ENCODE measurements around the gene SLC25A29.
"Not testable (repeated sequence)": the region's sequence is repeated elsewhere in the genome, so short reads cannot be mapped to it uniquely, and the experiment has no call there.

The SLC25A29 gene, protein sequence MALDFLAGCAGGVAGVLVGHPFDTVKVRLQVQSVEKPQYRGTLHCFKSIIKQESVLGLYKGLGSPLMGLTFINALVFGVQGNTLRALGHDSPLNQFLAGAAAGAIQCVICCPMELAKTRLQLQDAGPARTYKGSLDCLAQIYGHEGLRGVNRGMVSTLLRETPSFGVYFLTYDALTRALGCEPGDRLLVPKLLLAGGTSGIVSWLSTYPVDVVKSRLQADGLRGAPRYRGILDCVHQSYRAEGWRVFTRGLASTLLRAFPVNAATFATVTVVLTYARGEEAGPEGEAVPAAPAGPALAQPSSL

DNA sequence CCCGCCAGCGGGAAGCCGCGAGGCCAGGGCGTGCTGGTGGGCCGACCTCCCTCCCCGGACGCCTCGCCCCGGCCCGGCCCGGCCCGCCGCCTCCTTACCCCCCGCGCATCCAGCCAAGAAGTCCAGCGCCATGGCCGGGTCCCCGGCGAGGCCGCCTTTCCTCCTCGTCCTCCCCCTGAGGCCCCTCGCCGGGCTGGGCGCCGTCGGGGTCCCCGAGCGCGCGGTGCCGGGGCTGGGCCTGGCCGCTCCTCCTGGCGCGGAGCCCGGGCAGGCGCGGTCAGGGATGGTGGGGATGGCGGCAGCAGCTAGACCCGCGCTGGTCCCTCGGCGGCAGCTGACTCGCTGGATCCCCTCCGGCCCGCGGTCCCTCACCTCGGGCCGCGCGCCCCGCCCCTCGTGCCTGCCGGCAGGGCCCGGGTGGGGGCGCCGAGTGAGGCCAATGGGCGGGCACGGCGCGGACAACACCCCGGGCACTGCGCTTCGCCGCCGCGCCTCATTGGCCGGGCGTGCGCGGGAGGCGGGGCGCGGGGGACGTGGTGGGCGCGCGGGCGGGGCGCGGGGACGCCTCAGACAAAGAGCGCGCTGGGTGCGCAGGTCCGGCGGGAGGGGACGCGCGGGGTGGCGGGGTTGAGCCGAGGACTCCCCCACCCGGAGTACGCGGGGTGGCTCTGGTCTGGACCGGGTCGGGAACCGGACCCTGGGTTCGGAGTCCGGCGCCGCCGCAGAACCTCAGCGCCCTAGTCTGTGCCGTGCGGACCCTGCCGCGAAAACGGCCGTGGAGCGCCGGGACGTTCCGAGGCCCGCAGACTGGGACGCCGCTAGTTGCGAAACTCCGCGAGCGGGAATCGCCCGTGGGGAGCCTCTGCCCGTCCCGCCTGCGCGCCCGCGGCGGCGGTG lies at the start of gene SLC25A29:
Gene SLC25A29 (minus strand): TSS at position 344 of the 897 bp plus-strand sequence. CDS start 212 bp downstream, at position 132.
- peak; percentile 46 for DNase-seq (ENCODE audit: low spot score)
- FAIRE-seq, result no peak

DNA sequence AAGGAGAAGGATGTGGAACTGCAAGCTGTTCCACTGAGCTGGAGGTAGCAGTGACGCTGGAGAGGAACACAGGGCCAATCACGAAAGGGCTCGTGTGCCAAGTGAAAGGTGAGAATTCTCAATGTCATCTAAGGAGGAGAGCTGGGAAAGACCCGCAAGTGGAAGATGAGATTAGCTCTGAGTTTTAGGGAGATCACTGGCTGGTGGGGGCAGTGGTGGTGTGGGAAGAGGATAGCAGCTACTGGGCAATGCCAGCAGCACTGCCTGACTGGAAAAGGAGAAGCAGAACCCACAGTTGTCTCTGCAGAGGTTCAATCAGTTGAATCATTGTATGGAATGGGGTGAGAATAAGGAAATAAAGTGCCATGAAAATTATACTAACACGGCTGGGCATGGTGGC lies 44.7 kb upstream of the SLC25A29 start:
- DNase-seq (ENCODE audit: low spot score) (no peak), FAIRE-seq (no peak)

DNA sequence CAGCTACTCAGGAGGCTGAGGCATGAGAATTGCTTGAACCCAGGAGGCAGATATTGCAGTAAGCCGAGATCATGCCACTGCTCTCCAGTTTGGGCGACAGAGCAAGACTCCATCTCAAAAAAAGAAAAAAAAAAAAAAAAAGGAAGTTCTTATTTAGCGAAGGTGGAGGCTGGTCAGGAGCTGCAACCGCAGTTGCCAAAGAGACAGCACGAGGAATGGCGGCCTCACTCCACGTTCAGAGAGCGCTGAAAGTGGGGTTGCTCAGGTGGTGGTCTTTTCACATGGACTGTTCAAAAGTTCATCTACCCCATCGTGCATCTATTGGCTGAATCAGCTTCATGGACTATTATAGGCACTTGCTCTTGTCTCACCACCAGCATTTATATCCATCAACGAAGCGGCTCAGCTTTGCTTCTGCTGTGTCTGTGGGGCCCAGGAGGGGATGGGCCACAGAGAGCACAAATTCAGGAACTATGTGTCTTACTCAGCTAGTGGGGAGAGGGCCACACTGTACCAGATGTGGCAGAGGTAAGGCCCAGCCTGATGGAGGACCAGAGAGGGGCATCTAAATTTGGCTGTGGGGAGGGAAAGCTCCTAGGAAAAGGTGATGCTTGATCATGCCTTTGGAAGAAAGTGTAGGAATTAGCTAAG lies 44.2 kb upstream of the SLC25A29 start:
- FAIRE-seq, result no peak

DNA sequence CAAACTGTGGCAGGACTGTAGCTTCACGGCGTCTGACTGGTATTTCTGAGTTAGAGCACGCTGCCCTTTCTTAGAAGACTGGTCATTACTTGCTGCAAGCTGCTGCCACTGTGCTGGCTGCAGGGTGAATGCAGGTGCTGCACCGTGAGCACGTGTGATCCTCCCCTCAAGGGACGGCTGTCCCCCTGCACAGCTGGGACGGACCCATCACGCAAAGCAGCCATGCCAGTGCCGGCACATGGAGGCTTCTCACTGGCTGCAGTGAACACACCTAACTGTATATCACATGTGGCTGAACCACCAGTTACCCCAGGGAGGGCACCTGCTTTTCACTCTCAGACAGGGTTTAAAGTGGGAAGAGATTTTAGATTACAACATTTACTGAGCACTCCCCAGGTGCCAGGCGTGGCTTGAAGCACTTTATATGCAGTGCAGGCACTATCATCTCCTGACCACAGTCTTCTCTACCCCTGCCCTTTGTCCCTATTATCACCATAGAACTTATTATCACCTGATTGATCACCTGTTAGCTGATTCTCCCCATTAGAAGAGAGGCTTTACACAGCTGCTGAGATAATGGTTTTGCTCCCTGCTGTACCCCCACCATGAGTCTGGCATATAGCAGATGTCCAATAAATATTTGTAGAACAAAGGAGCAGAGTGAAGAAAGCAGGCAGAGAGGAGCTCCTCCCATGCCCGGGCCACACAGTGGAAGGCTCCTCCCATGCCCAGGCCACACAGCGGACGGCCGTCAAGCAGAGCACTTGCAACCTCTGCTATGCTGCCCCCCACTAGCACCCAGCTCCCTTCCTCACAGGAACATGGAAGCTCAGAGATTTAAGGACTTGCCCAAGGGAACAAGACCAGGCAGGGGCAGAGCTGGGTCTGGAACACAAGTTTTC lies 42.8 kb upstream of the SLC25A29 start:
- no peak for DNase-seq (ENCODE audit: low spot score)
- no peak for FAIRE-seq

More for the DNA sequence above, 44.2 kb upstream of the SLC25A29 start:
- DNase-seq (ENCODE audit: low spot score), result no peak

DNA sequence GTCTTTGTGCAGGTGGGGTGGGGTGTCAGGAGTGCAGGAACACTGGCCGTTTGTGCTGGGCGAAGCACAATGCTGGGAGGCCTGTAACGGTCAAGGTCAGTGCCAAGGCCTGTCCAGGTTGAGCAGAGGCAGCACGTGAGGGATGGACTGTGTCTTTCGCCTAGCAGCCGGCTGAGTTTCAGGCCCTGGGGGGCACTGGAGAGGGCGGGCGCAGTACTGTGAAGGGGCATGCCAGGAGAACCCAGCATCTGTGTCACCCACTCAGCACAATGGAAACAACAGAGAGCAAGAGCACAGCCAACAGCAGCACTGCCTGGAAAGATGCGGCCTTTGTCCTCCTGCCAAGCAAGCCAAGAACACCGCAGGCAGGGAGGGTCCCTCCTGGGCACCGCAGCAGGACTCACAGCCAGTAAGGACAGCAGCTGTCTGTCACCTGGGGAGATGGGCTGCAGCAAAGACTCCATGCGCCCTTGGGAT lies 42.0 kb upstream of the SLC25A29 start:
- no peak for DNase-seq (ENCODE audit: low spot score)
- FAIRE-seq, result no peak

DNA sequence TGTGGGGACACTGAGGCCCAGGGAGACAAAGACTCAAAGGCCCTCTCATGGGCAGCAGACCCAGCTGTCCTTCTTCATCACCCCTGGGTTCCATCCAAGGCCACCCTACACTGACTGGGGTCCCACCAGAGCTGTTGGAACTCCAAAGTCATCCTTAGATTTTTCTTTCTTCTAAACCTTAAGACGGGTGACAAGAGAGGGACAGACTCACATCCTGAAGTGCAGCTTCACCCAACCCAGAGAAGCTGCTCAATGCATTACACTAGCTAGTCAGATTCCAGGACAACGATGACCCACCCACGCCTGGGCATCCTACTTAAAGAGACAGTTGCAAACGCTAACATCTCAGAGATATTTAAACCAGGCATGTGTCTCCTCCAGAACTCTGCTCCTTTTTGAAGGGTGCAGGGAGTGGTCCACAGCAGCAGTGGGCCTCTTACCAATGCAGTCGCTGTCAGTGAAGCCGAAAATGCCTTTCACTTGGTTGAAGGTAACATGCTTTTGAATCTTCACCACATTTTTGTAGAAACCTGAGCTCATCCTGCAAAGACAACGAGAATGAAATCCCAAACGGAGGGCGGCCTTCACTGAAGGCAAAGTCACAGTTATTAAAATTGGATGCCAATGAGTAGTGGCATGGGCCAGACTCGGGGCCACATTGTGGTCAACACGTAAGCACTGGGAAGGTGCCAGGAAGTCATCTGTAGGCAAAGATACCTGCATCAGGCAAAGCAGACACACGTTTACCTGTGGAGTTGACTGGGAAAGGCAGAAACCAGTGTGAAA lies 40.3 kb upstream of the SLC25A29 start:
- FAIRE-seq (no peak), DNase-seq (ENCODE audit: low spot score) (no peak)

DNA sequence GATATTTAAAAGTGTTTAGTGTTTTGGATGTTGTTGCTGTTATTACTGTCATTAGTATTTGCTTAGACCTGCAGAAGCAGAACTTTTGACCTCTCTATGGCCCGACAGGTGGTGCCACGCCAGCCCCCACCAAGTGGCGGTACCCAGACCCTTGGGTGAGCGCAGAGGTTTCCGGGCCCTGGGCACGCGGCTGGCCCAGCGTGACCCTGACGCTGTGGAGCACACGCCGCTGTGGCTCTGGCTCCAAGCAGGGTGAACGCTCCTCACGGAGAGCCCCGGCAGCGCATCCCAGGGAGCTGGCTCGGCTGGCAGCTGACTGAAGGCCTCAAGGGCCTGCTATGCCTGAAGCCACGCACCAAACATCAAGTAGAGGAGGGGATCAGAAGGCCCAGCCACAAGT lies 39.5 kb upstream of the SLC25A29 start:
- no peak for FAIRE-seq
- DNase-seq (ENCODE audit: low spot score), result no peak

DNA sequence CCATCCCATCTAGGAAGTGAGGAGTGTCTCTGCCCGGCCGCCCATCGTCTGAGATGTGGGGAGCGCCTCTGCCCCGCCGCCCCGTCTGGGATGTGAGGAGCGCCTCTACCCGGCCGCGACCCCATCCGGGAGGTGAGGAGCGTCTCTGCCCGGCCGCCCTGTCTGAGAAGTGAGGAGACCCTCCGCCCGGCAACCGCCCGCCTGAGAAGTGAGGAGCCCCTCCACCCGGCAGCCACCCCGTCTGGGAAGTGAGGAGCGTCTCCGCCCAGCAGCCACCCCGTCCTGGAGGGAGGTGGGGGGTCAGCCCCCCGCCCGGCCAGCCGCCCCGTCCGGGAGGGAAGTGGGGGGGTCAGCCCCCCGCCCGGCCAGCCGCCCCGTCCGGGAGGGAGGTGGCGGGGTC lies 38.4 kb upstream of the SLC25A29 start:
- not testable (repeated sequence) for DNase-seq (ENCODE audit: low spot score); FAIRE-seq

DNA sequence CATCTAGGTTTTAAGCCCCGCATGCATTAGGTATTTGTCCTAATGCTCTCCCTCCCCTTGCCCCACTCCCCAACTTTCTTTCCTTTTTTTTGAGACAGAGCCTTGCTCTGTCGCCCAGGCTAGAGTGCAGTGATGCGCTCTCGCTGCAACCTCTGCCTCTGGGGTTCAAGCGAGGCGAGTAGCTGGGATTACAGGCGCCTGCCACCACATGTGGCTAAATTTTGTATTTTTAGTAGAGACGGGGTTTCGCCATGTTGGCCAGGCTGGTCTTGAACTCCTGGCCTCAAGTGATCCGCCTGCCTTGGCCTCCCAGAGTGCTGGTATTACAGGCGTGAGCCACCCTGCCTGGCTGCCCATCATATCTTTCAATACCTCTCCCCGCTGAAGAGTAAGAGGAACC lies 36.6 kb upstream of the SLC25A29 start:
- not testable (repeated sequence) for FAIRE-seq; DNase-seq (ENCODE audit: low spot score)

DNA sequence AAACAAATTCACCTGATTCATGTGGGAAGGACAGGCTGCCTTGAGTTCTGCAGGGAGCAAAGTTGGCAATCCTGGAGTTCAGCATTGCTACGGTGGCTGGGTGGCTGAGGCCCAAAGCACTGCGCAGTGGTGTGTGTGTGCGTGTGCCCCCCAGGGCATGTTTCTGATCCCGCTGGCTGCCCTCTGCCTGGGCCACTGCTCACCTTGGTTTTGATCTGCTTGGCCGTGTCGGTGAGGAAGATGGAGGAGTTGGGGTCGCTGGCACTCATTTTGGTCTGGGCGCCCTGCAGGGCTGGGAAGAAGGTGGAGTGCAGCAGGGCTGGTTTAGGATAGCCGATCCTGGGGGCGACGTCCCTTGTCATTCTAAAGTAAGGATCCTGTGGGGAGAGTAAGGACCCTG lies 36.0 kb upstream of the SLC25A29 start:
- DNase-seq (ENCODE audit: low spot score) (no peak), FAIRE-seq (no peak)

DNA sequence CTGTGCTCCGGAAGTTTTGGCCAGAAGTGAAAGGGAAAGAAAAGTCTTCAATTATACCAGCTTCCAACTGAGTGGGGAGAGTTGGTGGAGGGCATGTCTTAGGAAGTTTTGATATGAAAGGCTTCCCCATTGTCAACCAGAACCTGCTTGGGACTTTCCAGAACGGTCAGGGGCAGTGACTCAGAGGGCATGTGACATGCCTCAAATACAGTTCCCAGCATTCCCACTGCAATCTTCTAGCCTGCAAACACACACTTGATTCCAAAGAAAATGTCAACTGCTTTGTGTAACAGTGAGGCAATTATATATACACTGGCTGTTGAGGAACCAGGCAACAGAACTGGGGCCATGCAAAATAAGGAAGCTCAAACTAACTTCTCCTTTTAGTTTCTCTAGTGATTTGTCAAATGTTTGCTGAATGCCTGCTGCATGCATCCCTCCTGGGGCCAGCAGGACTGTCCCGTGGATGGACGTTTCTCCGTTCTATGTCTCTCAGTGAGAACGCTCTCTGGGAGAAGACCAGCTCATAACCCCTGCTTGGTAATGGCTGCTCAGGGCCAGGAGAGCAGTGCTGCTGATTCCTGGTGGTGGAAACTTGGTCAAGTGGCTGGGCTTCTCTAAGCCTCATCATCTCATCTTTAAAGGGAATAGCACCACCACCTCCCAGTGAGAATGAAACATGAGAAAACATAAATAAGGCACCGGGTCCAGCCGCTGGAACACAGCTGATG lies 35.2 kb upstream of the SLC25A29 start:
- FAIRE-seq, result peak; percentile 5
- DNase-seq (ENCODE audit: low spot score), result peak; percentile 56

DNA sequence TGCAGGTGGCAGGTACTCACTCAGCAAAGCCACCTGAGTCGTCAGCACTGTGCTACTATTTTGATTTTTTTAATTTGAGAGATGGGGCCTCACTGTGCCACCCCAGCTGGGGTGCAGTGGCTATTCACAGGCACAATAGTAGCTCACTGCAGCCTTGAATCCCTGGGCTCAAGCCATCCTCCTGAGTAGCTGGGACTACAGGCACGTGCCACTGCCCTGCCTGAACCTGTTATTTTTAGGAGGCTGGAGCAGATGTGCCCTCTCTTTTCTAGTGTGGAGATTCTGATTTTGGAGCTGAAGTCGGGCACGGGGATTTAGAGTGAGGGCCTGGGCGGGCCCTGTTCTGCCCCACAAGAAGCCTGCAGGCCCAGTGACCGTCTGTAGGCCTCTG lies 34.2 kb upstream of the SLC25A29 start:
- DNase-seq (ENCODE audit: low spot score) (no peak), FAIRE-seq (no peak)

DNA sequence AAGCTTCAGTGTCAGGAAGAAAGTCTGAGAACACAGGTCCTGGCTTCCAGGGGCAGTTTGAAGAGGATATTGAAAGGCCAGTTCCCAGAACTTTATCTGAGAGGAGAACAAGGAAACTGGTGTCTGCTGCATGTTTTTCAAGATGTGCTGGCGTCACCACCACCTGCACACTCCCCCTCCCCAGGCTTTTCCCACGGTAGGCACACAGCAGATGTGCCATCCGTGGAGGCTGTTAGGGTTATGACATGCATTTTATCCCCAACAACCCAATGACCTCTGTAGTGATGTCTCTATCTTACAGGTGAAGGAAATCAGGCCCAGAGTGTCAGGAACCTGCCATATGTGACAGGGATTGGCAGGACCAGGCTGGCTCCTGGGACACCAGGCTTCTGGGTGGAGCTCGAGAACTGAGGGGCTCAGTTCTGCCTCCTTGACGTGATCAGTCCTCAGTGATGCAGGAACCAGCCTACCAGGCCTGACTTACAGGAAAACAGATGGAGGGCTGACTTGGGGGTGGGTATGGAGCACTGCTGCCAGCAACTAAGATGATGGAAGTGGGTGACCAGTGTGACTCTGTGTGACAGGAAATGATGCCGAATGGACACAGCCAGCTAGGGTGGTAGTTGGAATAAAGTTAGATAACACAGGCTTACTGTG lies 33.6 kb upstream of the SLC25A29 start:
- FAIRE-seq, result no peak
- DNase-seq (ENCODE audit: low spot score), result no peak

DNA sequence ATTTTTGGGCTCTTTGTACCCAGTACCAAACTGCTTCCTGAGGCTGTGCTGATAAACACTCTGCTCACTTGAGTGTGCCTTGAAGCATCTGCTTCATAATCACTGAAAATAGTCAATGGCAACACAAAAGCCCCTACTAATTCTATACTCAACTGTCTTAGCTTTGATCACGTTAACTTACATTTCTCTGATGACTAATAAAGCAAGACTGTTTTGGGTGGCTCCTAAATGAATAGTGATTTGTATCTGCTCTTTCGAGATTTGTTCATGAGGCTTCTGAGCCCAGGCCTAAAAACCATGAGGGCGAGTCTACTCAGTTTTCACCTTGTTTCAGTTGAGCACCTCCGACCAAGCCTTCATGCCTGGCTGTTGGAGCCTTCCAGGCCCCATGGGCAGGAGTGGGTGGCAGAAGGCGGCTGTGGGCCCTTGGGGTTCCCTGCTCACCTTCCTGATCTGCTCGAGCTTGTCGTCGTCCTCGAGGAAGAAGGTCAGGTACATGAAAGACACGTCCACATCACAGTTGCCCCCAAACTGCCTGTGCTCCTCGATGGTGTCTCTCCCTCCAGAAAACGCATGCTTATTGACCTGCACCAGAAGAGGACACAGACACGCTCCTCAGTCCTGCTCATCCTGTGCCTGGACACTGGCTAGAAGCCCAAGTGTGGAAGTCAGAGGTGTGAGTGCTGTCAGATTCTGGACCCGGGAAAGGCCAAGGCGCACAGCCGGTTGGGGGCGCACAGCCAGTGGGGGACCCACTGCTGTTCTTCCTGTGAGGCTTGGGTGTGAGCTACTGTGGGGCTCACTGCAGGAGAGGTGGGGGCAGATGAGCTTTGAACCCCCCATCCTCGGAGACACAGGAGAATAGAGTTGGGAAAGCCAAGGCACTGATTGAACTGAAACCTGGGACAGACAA lies 30.6 kb upstream of the SLC25A29 start:
- no peak for FAIRE-seq

DNA sequence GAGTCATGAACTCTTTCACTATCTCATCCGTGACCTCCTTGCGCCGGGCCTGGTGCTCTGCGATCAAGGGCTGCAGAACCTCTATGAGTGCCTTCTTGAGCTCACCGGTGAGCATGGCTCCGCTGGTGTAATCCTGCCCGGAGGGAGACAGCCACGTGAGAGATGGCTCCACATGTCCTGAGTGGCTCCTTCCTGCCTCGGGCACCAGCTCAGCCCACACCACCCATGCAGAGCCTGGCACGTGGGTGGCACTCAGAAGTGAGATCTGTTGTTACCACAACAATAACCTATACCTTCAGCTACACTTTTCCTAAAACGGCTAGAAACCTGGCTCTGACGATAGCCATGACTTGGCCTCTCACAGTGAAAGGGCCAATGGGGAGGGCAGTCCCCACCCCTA lies 28.7 kb upstream of the SLC25A29 start:
- no peak for FAIRE-seq

More for the DNA sequence above, 30.6 kb upstream of the SLC25A29 start:
- DNase-seq (ENCODE audit: low spot score), result no peak

DNA sequence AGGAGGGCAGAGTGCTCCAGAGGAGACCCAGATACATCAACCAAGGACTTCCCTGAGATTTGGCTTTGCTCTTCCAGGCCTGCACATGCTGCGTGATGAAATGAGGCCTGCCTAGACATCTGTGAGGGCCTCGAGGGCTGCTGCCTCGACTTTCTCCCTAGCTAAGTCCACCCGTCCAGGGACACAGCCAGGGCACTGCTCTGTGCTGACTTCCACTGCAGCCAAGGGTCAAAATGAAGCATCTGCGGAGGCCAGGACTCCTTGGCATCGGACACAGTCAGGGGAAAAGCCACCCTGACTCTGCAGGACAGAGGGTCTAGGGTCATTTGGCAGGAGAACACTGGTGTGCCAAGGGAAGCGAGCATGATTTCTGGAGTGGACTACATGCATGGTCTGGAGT lies 27.6 kb upstream of the SLC25A29 start:
- FAIRE-seq, result no peak
- DNase-seq (ENCODE audit: low spot score), result no peak

More for the DNA sequence above, 28.7 kb upstream of the SLC25A29 start:
- DNase-seq (ENCODE audit: low spot score), result no peak

DNA sequence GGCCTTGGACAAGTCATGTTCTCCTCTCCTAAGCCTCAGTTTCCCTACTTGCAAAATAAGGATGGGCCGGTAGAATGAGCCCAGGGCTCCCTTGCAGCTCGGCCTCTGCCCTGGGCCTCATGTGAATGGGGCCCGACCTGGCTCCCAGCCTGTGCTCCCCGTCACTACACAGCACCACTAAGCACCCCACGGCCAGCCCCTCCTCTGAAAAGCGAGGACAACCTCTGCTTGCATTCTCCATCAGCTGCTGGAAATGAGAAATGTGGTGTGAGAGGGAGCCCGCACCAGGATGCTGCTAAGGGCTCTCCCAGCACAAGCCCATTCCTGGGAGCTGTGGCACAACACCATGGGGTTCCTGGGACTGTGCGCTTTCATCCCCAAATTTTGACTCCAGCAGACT lies 27.1 kb upstream of the SLC25A29 start:
- no peak for FAIRE-seq
- DNase-seq (ENCODE audit: low spot score), result no peak

DNA sequence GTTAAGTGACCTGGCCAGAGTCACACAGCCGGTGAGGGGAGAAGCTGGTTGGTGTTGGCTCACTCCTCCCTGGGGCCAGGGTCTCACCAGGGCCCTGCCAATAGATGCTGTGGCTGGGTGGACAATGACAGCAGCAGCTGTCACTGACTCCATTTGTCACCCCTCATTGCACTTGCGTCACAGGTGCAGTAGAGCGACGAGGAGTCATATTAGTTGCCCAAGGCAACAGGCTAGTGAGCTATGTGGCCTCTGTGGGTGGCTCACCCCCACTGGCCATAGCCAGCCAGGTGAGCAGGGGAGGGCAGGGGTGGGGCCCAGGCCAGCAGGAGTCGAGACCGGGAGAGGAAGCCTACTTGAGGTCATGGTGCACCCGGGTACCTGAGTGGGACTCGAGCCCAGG lies 26.6 kb upstream of the SLC25A29 start:
- DNase-seq (ENCODE audit: low spot score) (no peak), FAIRE-seq (no peak)
